Vagina (tissue), 2 donors: Measurements from ENCODE around the gene GALNTL6. TPM values are rescaled to one million over a fixed set of nuclear protein-coding genes. Genes with fewer than 3 reads are reported as not detected.

ENCODE experiments used
- DNase-seq, 2 donors: peaks; one replicate each; pipeline ENCODE4 v3.0.0-alpha.2; 2017; ENCODE audit errors: extremely low spot score in 2 of 2
- H3K27ac ChIP-seq: fragments of 200-600 bp; sonication (generic); one replicate; pipeline ENCODE4 v1.5.1; 2019
- H3K27me3 ChIP-seq: fragments of 200-600 bp; sonication (generic); one replicate; pipeline ENCODE4 v1.5.1; 2019
- H3K36me3 ChIP-seq, 2 donors: fragments of 200-600 bp; sonication (generic); one replicate each; pipeline ENCODE4 v1.5.1; 2017 to 2019
- H3K4me1 ChIP-seq: fragments of 200-600 bp; sonication (generic); one replicate; pipeline ENCODE4 v1.5.1; 2019
- H3K4me3 ChIP-seq, 2 donors: fragments of 200-600 bp; sonication (generic); 1 replicate in 1 of 2; 2 replicates in 1 of 2; pipeline ENCODE4 v1.5.1; 2016 to 2019
- H3K9me3 ChIP-seq: fragments of 200-600 bp; sonication (generic); one replicate; pipeline ENCODE4 v1.5.1; 2019
- CTCF ChIP-seq, 3 experiments: fragments of 450-650 bp in 2 of 3; fragments of 200-600 bp in 1 of 3; sonication (generic) in 1 of 3; IDR thresholded peaks; one replicate each; pipeline ENCODE4 v1.5.1; 2017 to 2019; ENCODE audit warnings: antibody characterized with exemption in 3 of 3, mild to moderate bottlenecking in 2 of 3, moderate library complexity in 2 of 3
- POLR2A ChIP-seq, 2 donors: fragments of 450-650 bp; IDR thresholded peaks; one replicate each; pipeline ENCODE4 v1.6.1; 2017; ENCODE audit warnings: antibody characterized with exemption in 2 of 2, mild to moderate bottlenecking in 2 of 2, moderate library complexity in 2 of 2
- POLR2AphosphoS5 ChIP-seq, 2 donors: sonication (generic); formaldehyde crosslinking; IDR thresholded peaks; one replicate each; pipeline ENCODE4 v1.9.0; 2017; ENCODE audit warnings: antibody characterized with exemption in 2 of 2, mild to moderate bottlenecking in 2 of 2, low read depth in 1 of 2; ENCODE audit not compliant: insufficient read depth in 1 of 2
- intact Hi-C: fragments of 100-400 bp; cut with DNase I; formaldehyde crosslinking; loops from one replicate; pipeline ENCODE4 v1.15.1; 2023
- total RNA-seq: library from RNA; depleted of rRNA; stranded (reverse); fragments of >200 nt; gene quantifications from one replicate; pipeline ENCODE4 v1.2.3, GENCODE V29; 2016

Gene GALNTL6
- total RNA-seq, 1 donor from 2014 or later, result 0.74 TPM

GRCh38 chr4:172495769-172496168 is 682.6 kb downstream of the GALNTL6 start:
- H3K9me3 ChIP-seq, result no peaks in the 10 kb centered on the region
- H3K27ac ChIP-seq, result no peak overlapping the region
- no peak for DNase-seq
- intact Hi-C loops, result no loop called here
- H3K36me3 ChIP-seq, result no peaks in the 10 kb centered on the region
- H3K27me3 ChIP-seq, result no peaks in the 10 kb centered on the region
- H3K4me3 ChIP-seq, result no peak overlapping the region
- no peaks in the 10 kb centered on the region for H3K4me1 ChIP-seq
- no peak for TF ChIP-seq POLR2A (IDR thresholded peaks at IDR 0.05)

GRCh38 chr4:172497321-172497720 is 684.1 kb downstream of the GALNTL6 start:
- Histone ChIP-seq H3K9me3 (no peaks in the 10 kb centered on the region), H3K4me1 (no peaks in the 10 kb centered on the region), H3K4me3 (no peak overlapping the region), H3K27me3 (no peaks in the 10 kb centered on the region), H3K27ac (no peak overlapping the region), H3K36me3 (no peaks in the 10 kb centered on the region)
- no peak for TF ChIP-seq POLR2AphosphoS5 (IDR thresholded peaks at IDR 0.05; ENCODE audit: insufficient read depth in 1 of 2, low read depth in 1 of 2)
- TF ChIP-seq POLR2A (IDR thresholded peaks at IDR 0.05), result no peak
- TF ChIP-seq CTCF (IDR thresholded peaks at IDR 0.05), result no peak
- no peak for DNase-seq
- intact Hi-C loops, result no loop called here

- Histone ChIP-seq H3K4me1 (no peaks in the 10 kb centered on the region), H3K27me3 (no peaks in the 10 kb centered on the region), H3K4me3 (no peak overlapping the region), H3K36me3 (no peaks in the 10 kb centered on the region), H3K27ac (no peak overlapping the region), H3K9me3 (no peaks in the 10 kb centered on the region)
- no peak for TF ChIP-seq POLR2AphosphoS5 (IDR thresholded peaks at IDR 0.05; ENCODE audit: insufficient read depth in 1 of 2, low read depth in 1 of 2)
- no peak for TF ChIP-seq POLR2A (IDR thresholded peaks at IDR 0.05)
- no peak for TF ChIP-seq CTCF (IDR thresholded peaks at IDR 0.05)
- intact Hi-C loops, result no loop called here
- DNase-seq, result no peak
Measured at GRCh38 chr4:172514011-172514410, 700.8 kb downstream of the GALNTL6 start.

- Histone ChIP-seq H3K27me3 (no peaks in the 10 kb centered on the region), H3K9me3 (no peaks in the 10 kb centered on the region), H3K36me3 (no peaks in the 10 kb centered on the region), H3K4me1 (no peaks in the 10 kb centered on the region), H3K27ac (no peak overlapping the region), H3K4me3 (no peak overlapping the region)
- no peak for TF ChIP-seq CTCF (IDR thresholded peaks at IDR 0.05)
- no peak for TF ChIP-seq POLR2AphosphoS5 (IDR thresholded peaks at IDR 0.05; ENCODE audit: insufficient read depth in 1 of 2, low read depth in 1 of 2)
- no peak for TF ChIP-seq POLR2A (IDR thresholded peaks at IDR 0.05)
- DNase-seq, result no peak
- intact Hi-C loops, result no loop called here
Measured at GRCh38 chr4:172514801-172515200, 701.6 kb downstream of the GALNTL6 start.

- no peak overlapping the region for H3K4me3 ChIP-seq
- intact Hi-C loops, result no loop called here
- TF ChIP-seq POLR2AphosphoS5 (IDR thresholded peaks at IDR 0.05; ENCODE audit: insufficient read depth in 1 of 2, low read depth in 1 of 2), result no peak
- no peak for TF ChIP-seq CTCF (IDR thresholded peaks at IDR 0.05)
- no peak for TF ChIP-seq POLR2A (IDR thresholded peaks at IDR 0.05)
Measured at GRCh38 chr4:172515266-172515879, 702.2 kb downstream of the GALNTL6 start.

More at GRCh38 chr4:172515266-172515879, 702.2 kb downstream of the GALNTL6 start:
- no peak overlapping the region for H3K27ac ChIP-seq
- no peaks in the 10 kb centered on the region for H3K36me3 ChIP-seq
- no peaks in the 10 kb centered on the region for H3K9me3 ChIP-seq
- H3K27me3 ChIP-seq, result no peaks in the 10 kb centered on the region
- DNase-seq, result no peak
- H3K4me1 ChIP-seq, result no peaks in the 10 kb centered on the region
